ENCODE results near the gene GPM6B. TPM values are rescaled to one million over a fixed set of nuclear protein-coding genes. Genes with fewer than 3 reads are reported as not detected.
A peak's percentile ranks its signal among the peaks of the same experiment; 100 is the strongest.
"Not testable (repeated sequence)": the region's sequence is repeated elsewhere in the genome, so short reads cannot be mapped to it uniquely, and the experiment has no call there.

Gene GPM6B
- total and polyA plus RNA-seq, 10 donors, result 2.0 to 67.1 (median 23.7) TPM

DNA sequence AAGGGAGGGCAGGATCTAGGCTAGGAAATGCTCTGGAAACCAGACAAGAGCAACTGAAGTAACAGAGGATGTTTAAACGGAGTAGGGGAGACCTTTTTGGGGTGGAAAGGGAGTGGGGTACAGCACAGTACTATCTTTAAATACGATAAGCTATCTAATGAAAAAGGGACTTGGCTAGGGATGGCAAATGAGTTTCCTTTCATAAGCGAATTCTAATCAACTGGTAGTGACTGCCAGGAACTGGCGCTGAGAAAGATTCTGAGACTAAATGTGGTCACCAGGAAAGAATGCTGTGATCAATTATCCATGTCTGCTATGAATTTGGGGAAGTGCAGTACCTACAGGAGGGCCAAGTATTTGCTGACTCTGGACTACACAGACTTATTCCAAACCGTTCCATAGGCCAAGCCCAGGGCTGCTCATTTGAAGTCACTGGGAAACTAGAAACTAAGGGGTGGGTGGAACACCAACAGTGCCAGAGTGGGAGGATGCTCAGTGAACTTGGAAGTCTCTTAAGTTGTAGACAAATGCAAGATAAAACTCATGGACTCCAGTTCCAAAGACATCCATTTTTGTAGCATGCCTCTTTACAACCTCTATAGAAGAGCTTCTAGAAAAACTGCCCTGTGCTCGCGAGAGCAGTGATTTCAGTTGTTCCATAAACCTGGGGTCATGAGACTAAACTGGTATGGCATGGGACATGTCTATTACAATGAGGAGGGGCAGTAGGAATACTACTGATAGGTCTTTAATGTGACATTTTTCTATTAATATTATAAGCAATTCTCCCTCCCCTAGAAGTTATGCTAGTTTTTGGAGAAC lies 84.4 kb downstream of the GPM6B start:
- intact Hi-C loops (cut with DNase I; ENCODE audit: low total_unique reads), result no loop called here
- H3K4me3 ChIP-seq, result no peak overlapping the region
- 67 to 85% (median 78%) methylated on average over 7 of the region's 7 CpGs for WGBS, 5 donors
- DNase-seq, result no peak
- H3K36me3 ChIP-seq, result peaks cover 0 to 7% (median 0%) of the 10 kb centered on the region in 6 donors
- H3K27ac ChIP-seq, result peak overlapping the region in 1 of 8 donors; percentile 17
- TF ChIP-seq CTCF (IDR thresholded peaks at IDR 0.05 in 8 of 11, conservative IDR thresholded peaks at IDR 0.05 in 3 of 11) (no peak), POLR2AphosphoS5 (IDR thresholded peaks at IDR 0.05) (no peak), POLR2A (IDR thresholded peaks at IDR 0.05) (no peak)
- H3K4me1 ChIP-seq, result peaks cover 6 to 54% (median 40%) of the 10 kb centered on the region in 6 donors
- H3K27me3 ChIP-seq (replicated peaks in 1 of 7), result peaks cover 0 to 11% (median 0%) of the 10 kb centered on the region in 7 donors
- H3K9me3 ChIP-seq, result peaks cover 0 to 18% (median 0%) of the 10 kb centered on the region in 8 donors

- intact Hi-C loops (cut with DNase I; ENCODE audit: low total_unique reads), result not testable (repeated sequence)
Measured at GRCh38 chrX:13730523-13730922, 86.4 kb downstream of the GPM6B start.

GRCh38 chrX:13726583-13726982 lies 90.3 kb downstream of the GPM6B start:
- Histone ChIP-seq H3K36me3 (peaks cover 0 to 14% (median 3%) of the 10 kb centered on the region in 6 donors), H3K4me1 (peaks cover 0 to 17% (median 4%) of the 10 kb centered on the region in 6 donors), H3K9me3 (peaks cover 0 to 24% (median 0%) of the 10 kb centered on the region in 8 donors)
- DNase-seq; H3K27ac ChIP-seq; intact Hi-C loops (cut with DNase I; ENCODE audit: low total_unique reads); H3K27me3 ChIP-seq (replicated peaks in 1 of 7); H3K4me3 ChIP-seq: not testable (repeated sequence)
- 66 to 84% (median 75%) methylated on average over 2 of the region's 2 CpGs for WGBS, 5 donors

More at GRCh38 chrX:13730523-13730922, 86.4 kb downstream of the GPM6B start:
- 94 to 100% (median 97%) methylated on average over 1 of the region's 1 CpG for whole genome bisulfite sequencing, 5 donors
- H3K27ac ChIP-seq, DNase-seq, H3K4me3 ChIP-seq, H3K36me3 ChIP-seq: not testable (repeated sequence)
- Histone ChIP-seq H3K27me3 (replicated peaks in 1 of 7) (peaks cover 0 to 11% (median 0%) of the 10 kb centered on the region in 7 donors), H3K4me1 (peaks cover 4 to 34% (median 25%) of the 10 kb centered on the region in 6 donors), H3K9me3 (peaks cover 0 to 24% (median 0%) of the 10 kb centered on the region in 8 donors)

GRCh38 chrX:13724878-13725277 lies 92.0 kb downstream of the GPM6B start:
- Histone ChIP-seq H3K9me3 (peaks cover 0 to 16% (median 0%) of the 10 kb centered on the region in 8 donors), H3K4me1 (peaks cover 0 to 14% (median 0%) of the 10 kb centered on the region in 6 donors), H3K27ac (peak overlapping the region in 4 of 8 donors; percentile 35 to 75 (median 54)), H3K36me3 (peaks cover 0 to 23% (median 8%) of the 10 kb centered on the region in 6 donors)
- TF ChIP-seq POLR2AphosphoS5 (IDR thresholded peaks at IDR 0.05), result peak in 2 of 3 donors; percentile 26 to 42
- WGBS, 5 donors, result 79 to 93% (median 87%) methylated on average over 7 to 9 of the region's 9 CpGs; no CpG with 5 or more reads in 1 of the 5 donors
- H3K27me3 ChIP-seq (replicated peaks in 1 of 7); intact Hi-C loops (cut with DNase I; ENCODE audit: low total_unique reads); H3K4me3 ChIP-seq: not testable (repeated sequence)
- DNase-seq, result peak; percentile 83

- intact Hi-C loops (cut with DNase I; ENCODE audit: low total_unique reads), result no loop called here
- Histone ChIP-seq H3K9me3 (peaks cover 0 to 6% (median 0%) of the 10 kb centered on the region in 8 donors), H3K27me3 (replicated peaks in 1 of 7) (no peaks in the 10 kb centered on the region), H3K4me3 (no peak overlapping the region), H3K27ac (peak overlapping the region in 1 of 8 donors; percentile 26), H3K36me3 (peaks cover 0 to 52% (median 18%) of the 10 kb centered on the region in 6 donors), H3K4me1 (peaks cover 0 to 33% (median 4%) of the 10 kb centered on the region in 6 donors)
- no peak for TF ChIP-seq CTCF (IDR thresholded peaks at IDR 0.05 in 8 of 11, conservative IDR thresholded peaks at IDR 0.05 in 3 of 11)
- no peak for TF ChIP-seq POLR2AphosphoS5 (IDR thresholded peaks at IDR 0.05)
- no peak for TF ChIP-seq POLR2A (IDR thresholded peaks at IDR 0.05)
- DNase-seq, result no peak
- WGBS, 5 donors, result 47 to 64% (median 54%) methylated on average over 7 of the region's 7 CpGs
Measured at GRCh38 chrX:13721819-13722519, 94.9 kb downstream of the GPM6B start.
